Ascending aorta (tissue), 2 donors: ENCODE data around the gene PDE1C. TPM values are rescaled to one million over a fixed set of nuclear protein-coding genes. Genes with fewer than 3 reads are reported as not detected.

Experiments
- DNase-seq, 2 donors: peaks; one replicate each; pipeline ENCODE4 v3.0.0-alpha.2; 2019; ENCODE audit warnings: low spot score in 2 of 2
- H3K27ac ChIP-seq, 2 donors: fragments of 200-600 bp; sonication (generic); one replicate each; pipeline ENCODE4 v1.5.1; 2016 to 2017; ENCODE audit warnings: mild to moderate bottlenecking in 1 of 2
- H3K27me3 ChIP-seq: fragments of 200-600 bp; sonication (generic); one replicate; pipeline ENCODE4 v1.5.1; 2017
- H3K36me3 ChIP-seq, 2 donors: fragments of 200-600 bp; sonication (generic); one replicate each; pipeline ENCODE4 v1.5.1; 2016
- H3K4me1 ChIP-seq, 2 donors: fragments of 200-600 bp; sonication (generic); one replicate each; pipeline ENCODE4 v1.5.1; 2016 to 2017; ENCODE audit warnings: mild to moderate bottlenecking in 1 of 2
- H3K4me3 ChIP-seq, 2 donors: fragments of 200-600 bp; sonication (generic); one replicate each; pipeline ENCODE4 v1.5.1; 2016 to 2017; ENCODE audit warnings: mild to moderate bottlenecking in 1 of 2
- H3K9me3 ChIP-seq, 2 donors: fragments of 200-600 bp; sonication (generic); one replicate each; pipeline ENCODE4 v1.5.1; 2016
- intact Hi-C: fragments of 100-400 bp; cut with DNase I; formaldehyde crosslinking; loops from one replicate; pipeline ENCODE4 v1.15.1; 2023
- total RNA-seq: library from RNA; depleted of rRNA; stranded (reverse); fragments of >200 nt; gene quantifications from one replicate; pipeline ENCODE4 v1.1.0, GENCODE V29; 2016
- TF ChIP-seq, protein P1 (sequence below), 3 experiments: fragments of 200-600 bp in 2 of 3; fragments of 450-650 bp in 1 of 3; sonication (generic) in 2 of 3; IDR thresholded peaks; one replicate each; pipeline ENCODE4 v1.5.1; 2016 to 2019; ENCODE audit warnings: antibody characterized with exemption in 3 of 3, mild to moderate bottlenecking in 1 of 3, moderate library complexity in 1 of 3

The PDE1C gene
- total RNA-seq, 1 donor from 2014 or later: 1.4 TPM

DNA sequence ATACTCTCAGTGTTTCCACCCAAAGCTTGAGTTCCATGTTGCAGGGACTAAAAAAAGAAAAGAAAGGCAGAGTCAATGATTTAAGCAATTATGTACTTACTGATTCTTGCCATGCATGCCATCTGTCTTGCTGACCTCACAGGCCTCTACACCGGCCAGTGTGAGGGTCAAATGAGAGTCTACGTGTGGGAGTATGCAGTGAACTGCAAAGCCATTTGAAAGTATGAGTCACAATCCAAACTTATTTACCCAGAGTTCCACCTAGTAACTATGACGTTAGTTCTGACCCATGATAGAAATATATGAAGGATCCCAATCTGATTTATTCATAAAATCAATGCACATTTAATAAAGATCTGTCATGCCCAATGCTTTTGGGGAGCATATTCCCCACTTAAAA, 26.5 kb downstream of the PDE1C start:
- no peak for DNase-seq
- no peak overlapping the region for H3K4me3 ChIP-seq
- H3K27me3 ChIP-seq: no peaks in the 10 kb centered on the region
- H3K4me1 ChIP-seq: no peaks in the 10 kb centered on the region
- intact Hi-C loops: no loop called here
- TF ChIP-seq, protein P1, sequence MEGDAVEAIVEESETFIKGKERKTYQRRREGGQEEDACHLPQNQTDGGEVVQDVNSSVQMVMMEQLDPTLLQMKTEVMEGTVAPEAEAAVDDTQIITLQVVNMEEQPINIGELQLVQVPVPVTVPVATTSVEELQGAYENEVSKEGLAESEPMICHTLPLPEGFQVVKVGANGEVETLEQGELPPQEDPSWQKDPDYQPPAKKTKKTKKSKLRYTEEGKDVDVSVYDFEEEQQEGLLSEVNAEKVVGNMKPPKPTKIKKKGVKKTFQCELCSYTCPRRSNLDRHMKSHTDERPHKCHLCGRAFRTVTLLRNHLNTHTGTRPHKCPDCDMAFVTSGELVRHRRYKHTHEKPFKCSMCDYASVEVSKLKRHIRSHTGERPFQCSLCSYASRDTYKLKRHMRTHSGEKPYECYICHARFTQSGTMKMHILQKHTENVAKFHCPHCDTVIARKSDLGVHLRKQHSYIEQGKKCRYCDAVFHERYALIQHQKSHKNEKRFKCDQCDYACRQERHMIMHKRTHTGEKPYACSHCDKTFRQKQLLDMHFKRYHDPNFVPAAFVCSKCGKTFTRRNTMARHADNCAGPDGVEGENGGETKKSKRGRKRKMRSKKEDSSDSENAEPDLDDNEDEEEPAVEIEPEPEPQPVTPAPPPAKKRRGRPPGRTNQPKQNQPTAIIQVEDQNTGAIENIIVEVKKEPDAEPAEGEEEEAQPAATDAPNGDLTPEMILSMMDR (IDR thresholded peaks at IDR 0.05): no peak
- H3K9me3 ChIP-seq: no peaks in the 10 kb centered on the region
- H3K36me3 ChIP-seq: no peaks in the 10 kb centered on the region
- no peak overlapping the region for H3K27ac ChIP-seq

- intact Hi-C loops: no loop called here
- no peaks in the 10 kb centered on the region for H3K27me3 ChIP-seq
These were observed 27.3 kb downstream of the PDE1C start for GRCh38 chr7:32042900-32043299.

GRCh38 chr7:32039000-32039756, 31.0 kb downstream of the PDE1C start:
- Histone ChIP-seq H3K4me3 (no peak overlapping the region), H3K27ac (no peak overlapping the region), H3K36me3 (no peaks in the 10 kb centered on the region), H3K27me3 (no peaks in the 10 kb centered on the region), H3K9me3 (no peaks in the 10 kb centered on the region), H3K4me1 (no peaks in the 10 kb centered on the region)
- TF ChIP-seq, protein P1 (IDR thresholded peaks at IDR 0.05): no peak
- DNase-seq: no peak
- intact Hi-C loops: no loop called here

More at GRCh38 chr7:32042900-32043299, 27.3 kb downstream of the PDE1C start:
- H3K27ac ChIP-seq: no peak overlapping the region
- TF ChIP-seq, protein P1 (IDR thresholded peaks at IDR 0.05): no peak
- no peaks in the 10 kb centered on the region for H3K9me3 ChIP-seq
- H3K4me3 ChIP-seq: no peak overlapping the region
- no peaks in the 10 kb centered on the region for H3K36me3 ChIP-seq
- DNase-seq: no peak
- no peaks in the 10 kb centered on the region for H3K4me1 ChIP-seq

DNA sequence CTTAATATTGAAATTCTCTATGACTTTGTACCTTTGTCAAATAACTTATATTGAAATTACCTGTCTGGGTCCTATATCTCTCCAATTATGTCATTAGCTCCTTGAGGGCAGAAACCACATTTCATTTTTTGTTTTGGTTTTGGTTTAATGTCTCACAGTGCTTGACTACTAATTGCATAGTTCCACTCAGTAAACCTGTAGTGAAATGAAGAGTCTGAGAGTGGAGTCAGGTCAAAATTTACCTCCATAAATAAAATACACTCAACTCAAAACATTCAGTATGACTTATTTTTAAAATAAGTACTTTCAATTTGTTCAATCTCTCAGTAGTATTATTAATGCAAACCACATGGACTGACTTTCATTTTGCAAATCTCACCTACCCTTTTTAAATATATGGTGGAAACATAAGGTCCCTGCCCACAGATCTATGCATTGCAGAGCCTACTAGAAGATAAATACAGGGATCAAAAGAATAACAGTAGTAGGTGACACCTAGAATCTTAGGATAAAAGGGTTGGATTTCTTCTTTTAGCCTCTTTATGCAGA, 32.5 kb downstream of the PDE1C start:
- no peak for DNase-seq
- H3K4me1 ChIP-seq: no peaks in the 10 kb centered on the region
- TF ChIP-seq, protein P1 (IDR thresholded peaks at IDR 0.05): no peak
- no peaks in the 10 kb centered on the region for H3K27me3 ChIP-seq
- H3K36me3 ChIP-seq: no peaks in the 10 kb centered on the region
- H3K9me3 ChIP-seq: no peaks in the 10 kb centered on the region
- no peak overlapping the region for H3K27ac ChIP-seq
- no peak overlapping the region for H3K4me3 ChIP-seq
- intact Hi-C loops: no loop called here

DNA sequence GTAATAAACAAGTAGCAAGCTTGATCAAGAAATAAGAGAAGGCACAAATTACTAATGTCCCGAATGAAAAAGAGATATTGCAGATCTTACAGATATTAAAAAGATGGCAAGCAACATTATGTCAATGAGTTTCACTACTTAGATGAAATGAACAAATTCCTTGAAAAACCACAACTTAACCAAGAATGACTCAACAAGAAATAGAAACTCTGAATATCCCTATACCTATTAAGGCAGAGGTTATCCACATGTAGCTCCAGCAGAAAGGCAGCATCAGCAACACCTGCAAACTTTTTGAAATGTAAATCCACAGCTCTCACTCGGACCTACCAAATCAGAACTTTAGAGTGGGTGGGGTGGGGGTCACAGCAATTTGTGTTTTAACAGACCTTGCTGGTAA, 33.6 kb downstream of the PDE1C start:
- DNase-seq: no peak
- H3K4me1 ChIP-seq: no peaks in the 10 kb centered on the region
- intact Hi-C loops: no loop called here

More for the DNA sequence above, 33.6 kb downstream of the PDE1C start:
- no peak overlapping the region for H3K4me3 ChIP-seq
- no peaks in the 10 kb centered on the region for H3K36me3 ChIP-seq
- H3K9me3 ChIP-seq: no peaks in the 10 kb centered on the region
- TF ChIP-seq, protein P1 (IDR thresholded peaks at IDR 0.05): no peak
- no peak overlapping the region for H3K27ac ChIP-seq
- no peaks in the 10 kb centered on the region for H3K27me3 ChIP-seq
